Activated T-helper 9 cell treated with anti-CD3 and anti-CD28 coated beads, Interleukin-2, amount 50 U/mL, for 16 hours (primary cell): ENCODE measurements around the gene ZNF486.
"Not testable (repeated sequence)": the region's sequence is repeated elsewhere in the genome, so short reads cannot be mapped to it uniquely, and the experiment has no call there.

Experiments used
- DNase-seq: peaks from one replicate; pipeline ENCODE4 v3.0.0-alpha.2; 2020; ENCODE audit warnings: low read depth

Gene ZNF486

DNA sequence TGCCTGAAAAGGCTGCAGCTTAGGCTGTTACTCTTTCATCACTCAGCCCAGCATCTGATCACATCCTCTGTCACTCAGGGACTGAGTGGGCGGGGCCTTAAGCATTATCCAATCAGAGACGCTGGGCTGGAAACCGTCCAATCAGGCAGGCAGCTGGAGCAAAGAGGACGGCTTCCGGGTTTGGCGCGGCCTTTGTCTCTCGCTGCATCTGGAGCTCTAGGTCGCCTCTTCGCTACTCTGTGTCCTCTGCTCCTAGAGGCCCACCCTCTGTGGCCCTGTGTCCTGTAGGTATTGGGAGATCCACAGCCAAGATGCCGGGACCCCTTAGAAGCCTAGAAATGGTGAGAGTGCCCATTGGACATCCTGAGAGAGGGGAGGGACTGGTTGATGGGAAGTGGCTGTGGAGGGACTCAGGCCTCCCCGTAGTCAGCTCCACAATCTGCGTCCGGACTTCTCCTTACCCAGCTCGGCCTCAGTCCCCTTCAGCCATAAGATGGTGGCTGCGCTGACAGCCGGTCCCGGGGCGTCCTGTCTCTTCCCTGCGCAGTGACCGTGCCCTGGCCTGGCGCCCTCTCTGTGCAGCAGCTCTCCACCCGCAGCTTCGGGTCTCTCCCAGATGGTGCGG, at the start of gene ZNF486:
ZNF486 (plus strand) TSS at position 195 of the 625 bp plus-strand sequence; CDS start at position 312, 117 bp downstream.
- peak; percentile 85 for DNase-seq

DNA sequence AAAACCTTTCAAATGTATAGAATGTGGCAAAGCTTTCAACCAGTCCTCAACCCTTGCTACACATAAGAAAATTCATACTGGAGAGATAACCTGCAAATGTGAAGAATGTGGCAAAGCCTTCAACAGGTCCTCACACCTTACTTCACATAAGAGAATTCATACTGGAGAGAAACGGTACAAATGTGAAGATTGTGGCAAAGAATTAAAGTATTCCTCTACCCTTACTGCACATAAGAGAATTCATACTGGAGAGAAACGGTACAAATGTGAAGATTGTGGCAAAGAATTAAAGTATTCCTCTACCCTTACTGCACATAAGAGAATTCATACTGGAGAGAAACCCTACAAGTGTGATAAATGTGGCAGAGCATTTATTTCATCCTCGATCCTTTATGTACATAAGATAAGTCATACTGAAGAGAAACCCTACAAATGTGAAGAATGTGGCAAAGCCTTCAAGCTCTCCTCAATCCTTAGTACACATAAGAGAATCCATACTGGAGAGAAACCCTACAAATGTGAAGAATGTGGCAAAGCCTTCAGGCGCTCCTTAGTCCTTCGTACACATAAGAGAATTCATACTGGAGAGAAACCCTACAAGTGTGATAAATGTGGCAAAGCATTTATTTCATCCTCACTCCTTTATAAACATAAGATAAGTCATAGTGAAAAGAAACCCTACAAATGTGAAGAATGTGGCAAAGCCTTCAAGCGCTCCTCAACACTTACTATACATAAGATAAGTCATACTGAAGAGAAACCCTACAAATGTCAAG, 48.8 kb upstream of the ZNF486 start:
- not testable (repeated sequence) for DNase-seq

DNA sequence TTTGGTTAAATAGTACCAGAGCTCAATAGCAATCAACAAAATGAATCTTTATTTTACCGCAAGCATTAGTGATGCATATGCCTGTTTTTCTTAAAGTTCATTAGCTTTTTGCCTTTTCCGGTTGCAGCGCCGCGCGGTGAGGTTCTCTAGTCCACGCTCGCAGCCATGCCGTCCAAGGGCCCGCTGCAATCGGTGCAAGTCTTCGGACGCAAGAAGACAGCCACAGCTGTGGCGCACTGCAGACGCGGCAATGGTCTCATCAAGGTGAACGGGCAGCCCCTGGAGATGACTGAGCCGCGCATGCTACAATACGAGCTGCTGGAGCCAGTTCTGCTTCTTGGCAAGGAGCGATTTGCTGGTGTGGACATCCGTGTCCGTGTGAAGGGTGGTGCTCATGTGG, 42.1 kb upstream of the ZNF486 start:
- DNase-seq, result no peak

DNA sequence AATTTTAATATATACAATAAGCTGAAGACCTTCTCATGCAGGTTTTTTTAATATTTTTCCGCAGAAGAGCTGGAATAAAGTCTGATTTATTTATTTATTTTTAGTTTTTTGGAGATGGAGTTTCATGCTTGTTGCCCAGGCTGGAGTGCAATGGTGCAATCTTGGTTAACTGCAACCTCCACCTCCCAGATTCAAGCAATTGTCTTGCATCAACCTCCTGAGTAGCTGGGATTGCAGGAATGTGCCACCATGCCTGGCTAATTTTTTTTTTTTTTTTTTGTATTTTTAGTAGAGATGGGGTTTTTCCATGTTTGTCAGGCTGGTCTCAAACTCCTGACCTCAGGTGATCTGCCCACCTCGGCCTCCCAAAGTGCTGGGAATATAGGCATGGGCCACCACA, 34.1 kb upstream of the ZNF486 start:
- not testable (repeated sequence) for DNase-seq

DNA sequence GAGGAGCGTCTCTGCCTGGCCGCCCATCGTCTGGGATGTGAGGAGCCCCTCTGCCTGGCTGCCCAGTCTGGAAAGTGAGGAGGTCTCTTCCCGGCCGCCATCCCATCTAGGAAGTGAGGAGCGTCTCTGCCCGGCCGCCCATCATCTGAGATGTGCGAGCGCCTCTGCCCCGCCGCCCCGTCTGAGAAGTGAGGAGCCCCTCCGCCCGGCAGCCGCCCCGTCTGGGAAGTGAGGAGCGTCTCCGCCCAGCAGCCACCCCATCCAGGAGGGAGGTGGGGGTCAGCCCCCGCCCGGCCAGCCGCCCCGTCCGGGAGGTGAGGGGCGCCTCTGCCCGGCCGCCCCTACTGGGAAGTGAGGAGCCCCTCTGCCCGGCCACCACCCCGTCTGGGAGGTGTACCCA, 29.3 kb upstream of the ZNF486 start:
- DNase-seq, result not testable (repeated sequence)

DNA sequence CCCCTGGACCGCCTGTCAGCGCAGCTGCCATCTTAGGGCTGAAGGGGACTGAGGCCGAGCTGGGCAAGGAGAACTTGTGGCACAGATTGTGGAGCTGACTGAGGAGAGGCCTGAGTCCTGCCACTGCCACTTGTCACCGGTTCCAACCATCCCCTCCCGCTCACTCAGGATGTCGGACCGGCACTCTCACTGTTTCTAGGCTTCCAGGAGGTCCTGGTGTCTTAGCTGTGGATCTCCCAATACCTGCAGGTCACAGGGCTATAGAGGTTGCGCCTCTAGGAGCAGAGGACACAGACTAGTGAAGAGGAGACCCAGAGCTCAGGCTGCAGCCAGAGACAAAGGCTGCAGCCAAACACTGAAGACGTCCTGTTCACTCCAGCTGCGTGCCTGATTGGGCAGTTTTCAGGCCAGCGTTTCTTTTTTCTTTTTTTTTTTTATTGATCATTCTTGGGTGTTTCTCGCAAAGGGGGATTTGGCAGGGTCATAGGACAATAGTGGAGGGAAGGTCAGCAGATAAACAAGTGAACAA, 15.3 kb upstream of the ZNF486 start:
- no peak for DNase-seq

DNA sequence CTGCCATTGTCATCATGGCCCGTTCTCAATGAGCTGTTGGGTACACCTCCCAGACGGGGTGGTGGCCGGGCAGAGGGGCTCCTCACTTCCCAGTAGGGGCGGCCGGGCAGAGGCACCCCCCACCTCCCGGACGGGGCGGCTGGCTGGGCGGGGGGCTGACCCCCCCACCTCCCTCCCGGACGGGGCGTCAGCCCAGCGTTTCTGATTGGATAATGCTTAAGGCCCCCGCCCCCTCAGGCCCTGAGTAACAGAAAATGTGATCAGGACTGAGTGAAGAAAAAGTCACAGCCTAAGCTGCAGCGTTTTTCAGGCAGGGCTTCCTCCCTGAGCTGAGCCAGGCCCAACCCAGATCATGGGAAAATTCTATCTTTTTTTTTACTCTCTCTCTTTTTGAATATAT, 14.5 kb upstream of the ZNF486 start:
- not testable (repeated sequence) for DNase-seq

DNA sequence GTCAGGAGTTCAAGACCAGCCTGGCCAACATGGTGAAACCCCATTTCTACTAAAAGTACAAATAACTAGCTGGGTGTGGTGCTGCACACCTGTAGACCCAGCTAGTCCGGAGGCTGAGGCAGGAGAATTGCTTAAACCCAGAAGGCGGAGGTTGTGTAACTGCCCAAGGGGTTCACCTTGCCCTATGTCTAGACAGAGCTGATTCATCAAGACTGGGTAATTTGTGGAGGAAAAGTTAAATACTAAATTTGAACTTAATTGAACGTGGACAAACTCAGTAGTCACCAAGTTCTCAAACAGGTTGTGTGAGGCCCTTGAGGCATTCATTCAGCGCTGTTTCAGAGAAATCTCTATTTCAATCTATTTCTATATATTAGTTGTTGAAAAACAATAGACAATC, 13.7 kb upstream of the ZNF486 start:
- no peak for DNase-seq

DNA sequence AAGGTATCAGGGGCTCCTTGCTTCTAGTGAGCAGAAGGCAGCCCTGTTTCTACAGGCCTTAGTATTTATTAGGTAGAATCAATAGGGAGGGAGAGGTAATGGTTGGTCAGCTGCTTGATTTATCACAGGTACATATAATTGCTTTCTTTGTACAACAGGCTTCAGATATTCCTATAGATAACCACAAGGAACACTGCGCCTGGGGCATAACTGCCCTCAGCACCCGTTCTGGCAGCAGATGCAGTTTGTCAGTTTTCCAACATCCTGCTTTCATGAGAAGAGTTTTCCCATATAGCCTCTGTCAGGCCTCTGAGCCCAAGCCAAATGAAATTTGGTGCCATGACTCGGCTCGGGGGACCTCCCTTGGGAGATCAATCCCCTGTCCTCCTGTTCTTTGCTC, 12.4 kb upstream of the ZNF486 start:
- DNase-seq, result no peak

DNA sequence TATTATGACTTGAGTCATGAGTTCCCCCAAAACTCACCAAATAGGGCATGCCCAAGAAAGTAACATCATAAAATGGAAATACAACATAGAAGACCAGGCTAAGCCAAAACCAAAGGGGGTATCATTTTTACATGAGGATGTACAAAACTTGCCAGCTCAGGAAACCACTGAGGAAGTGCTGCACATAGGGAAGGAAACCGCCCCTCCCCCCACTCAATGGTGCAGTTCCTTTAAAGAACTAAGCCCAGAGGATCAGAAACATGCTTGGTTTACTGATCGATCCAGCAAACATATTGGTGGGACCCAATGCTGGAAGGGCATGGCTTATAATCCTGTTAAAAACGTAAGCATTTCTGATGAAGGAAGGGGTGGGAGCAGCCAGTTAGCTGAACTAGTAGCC, 4.2 kb upstream of the ZNF486 start:
- DNase-seq, result no peak

DNA sequence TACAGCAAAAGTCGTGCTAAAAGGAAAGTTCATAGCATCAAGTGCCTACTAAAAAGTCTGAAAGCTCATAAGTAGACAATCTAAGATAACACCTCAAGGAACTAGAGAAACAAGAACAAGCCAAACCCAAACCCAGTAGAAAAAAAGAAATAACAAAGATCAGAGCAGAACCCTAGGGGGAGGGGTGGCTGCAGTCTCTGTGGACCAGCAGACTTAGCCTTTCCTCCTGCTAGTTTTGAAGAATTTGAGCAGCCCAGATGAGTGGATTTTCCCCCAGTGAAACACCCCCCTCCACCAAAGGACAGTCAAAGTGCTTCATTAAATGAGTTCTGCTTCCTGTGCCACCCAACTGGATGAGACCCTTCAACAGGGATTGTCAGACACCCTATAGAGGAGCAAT, 2.6 kb upstream of the ZNF486 start:
- no peak for DNase-seq

DNA sequence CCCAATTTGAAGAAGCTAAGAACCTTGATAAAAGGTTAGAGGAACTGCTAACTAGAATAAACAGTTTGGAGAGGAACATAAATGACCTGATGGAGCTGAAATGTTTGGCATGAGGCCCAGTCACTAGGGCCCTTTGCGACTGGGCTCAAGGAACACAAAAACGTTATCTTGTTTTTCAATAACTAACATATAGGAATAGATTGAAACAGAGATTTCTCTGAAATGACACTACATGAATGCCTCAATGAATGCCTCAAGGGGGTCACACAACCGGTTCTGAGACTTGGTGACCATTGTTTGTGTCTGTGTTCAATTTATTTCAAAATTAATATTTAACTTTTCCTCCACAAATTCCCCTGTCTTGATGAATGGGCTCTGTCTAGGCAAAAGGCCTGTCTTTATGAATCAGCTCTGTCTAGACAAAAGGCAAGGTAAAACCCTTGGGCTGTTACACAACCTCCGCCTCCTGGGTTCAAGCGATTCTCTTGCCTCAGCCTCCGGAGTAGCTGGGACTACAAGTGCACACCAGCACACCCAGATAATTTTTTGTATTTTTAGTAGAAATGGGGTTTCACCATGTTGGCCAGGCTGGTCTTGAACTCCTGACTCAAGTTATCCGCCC, 932 bp upstream of the ZNF486 start:
- no peak for DNase-seq

DNA sequence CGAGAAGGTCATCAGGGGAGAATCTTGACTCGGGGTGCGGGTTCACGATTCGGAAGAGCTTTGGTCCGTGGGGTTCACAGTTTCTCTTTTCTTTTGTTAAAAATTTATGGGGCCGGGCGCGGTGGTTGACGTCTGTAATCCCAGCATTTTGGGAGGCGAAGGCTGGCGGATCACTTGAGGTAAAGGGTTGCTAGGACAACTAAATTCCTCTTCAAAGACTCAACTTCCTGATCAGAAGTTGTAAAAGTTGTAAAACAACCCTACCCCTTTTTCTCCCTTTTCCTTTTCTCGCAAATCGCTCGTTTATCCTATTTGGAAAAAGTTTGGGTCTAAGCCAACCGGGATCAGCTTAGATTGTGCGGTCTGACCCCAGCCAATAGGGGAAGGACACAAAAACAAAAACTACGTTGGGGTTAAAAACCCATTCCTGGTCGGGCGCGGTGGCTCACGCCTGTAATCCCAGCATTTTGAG, 673 bp downstream of the ZNF486 start:
- DNase-seq, result no peak

DNA sequence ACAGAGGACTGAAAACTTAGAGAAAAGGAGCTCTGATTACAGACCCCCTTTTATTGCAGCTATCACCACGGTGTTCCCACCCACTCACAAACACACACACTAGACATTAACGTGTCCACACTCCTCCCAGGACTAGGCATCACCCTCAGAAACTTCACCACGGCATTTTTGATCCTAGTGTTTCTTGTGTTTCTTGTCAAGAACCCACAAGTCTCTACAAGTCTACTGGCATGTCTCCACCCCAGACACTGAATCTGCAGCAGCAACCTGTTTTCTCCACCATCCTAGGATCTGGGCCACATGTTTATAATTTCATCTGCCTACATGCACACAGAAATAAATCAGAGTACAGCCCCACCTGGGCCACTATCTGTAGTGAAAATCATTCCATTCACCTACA, 4.3 kb downstream of the ZNF486 start:
- no peak for DNase-seq

DNA sequence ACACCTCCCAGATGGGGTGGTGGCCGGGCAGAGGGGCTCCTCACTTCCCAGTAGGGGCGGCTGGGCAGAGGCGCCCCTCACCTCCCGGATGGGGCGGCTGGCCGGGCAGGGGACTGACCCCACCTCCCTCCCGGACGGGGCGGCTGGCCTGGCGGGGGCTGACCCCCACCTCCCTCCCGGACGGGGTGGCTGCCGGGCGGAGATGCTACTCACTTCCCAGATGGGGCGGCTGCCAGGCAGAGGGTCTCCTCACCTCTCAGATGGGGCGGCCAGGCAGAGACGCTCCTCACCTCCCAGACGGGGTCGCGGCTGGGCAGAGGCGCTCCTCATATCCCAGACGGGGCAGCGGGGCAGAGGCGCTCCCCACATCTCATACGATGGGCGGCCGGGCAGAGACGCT, 8.8 kb downstream of the ZNF486 start:
- not testable (repeated sequence) for DNase-seq

DNA sequence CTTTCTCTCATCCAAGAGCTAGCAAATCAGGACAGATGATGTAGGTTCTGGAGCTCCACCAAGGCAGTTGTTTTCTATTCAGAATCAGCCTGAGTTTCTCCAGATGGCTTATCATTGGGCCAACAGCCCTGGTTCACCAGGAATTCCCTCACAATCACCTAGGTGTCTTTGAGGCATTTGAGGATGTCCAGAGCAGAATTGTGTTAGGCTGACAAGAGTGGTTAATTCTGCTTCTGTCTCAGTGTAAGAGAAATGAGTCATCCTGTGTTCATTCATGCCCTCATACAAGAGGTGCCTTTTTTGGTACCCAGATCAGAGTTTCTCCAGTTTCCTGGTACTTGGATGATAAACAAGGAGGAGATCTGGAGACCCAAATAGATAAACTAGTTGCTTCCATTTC, 12.9 kb downstream of the ZNF486 start:
- not testable (repeated sequence) for DNase-seq

DNA sequence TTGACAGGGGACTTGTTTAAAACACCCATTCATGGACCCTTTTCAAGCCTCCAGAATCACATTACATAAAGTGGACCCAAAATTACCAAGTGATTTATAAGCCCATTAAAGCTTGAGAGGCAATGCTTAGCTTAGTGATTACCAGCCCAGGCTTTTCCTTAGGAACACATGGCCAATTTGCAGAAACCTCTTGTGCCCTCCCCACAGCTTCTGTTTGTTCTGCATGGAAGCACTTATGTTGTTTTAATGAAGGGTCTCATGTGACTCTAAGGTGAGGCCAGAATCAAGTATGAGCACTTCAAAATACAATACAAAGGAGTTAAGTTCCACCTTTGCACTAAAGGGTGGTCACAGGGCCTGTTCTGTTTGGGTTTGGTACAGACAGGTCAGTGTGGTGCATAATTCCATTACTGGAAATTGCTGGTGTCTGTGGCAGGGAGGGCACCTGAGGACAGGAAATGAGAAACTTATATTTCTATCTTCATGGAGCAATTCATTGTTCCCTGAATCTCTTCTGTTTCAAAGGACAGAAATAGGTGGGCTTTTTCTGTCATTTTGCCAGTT, 15.3 kb downstream of the ZNF486 start:
- no peak for DNase-seq

DNA sequence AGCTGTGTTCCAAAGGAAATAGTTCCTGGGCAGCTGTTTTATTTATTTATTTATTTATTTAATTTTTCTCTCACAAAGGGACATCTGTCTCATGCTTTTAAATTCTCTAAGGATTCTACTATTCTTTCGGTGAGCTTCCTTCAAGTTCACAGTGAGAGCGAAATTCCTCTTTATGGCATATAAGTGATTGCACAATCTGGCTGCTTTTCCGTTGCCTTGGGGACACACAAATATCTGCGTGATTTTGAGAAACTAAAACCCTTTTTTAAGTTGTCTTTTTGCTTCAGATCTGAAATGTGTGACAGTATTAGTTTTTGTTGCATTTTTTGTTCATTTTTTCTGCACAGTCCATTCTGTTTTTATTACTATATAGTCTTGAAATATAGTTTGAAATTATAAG, 19.2 kb downstream of the ZNF486 start:
- no peak for DNase-seq

DNA sequence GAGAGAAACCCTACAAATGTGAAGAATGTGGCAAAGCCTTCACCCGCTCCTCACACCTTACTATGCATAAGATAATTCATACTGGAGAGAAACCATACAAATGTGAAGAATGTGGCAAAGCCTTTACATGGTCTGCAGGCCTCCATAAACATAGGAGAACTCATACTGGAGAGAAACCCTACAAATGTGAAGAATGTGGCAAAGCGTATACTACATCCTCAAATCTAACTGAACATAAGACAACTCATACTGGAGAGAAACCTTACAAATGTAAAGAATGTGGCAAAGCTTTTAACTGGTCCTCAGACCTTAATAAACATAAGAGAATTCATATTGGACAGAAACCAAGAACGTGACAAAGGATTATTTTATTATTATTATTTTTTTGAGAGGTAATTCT, 30.7 kb downstream of the ZNF486 start:
- DNase-seq, result no peak

DNA sequence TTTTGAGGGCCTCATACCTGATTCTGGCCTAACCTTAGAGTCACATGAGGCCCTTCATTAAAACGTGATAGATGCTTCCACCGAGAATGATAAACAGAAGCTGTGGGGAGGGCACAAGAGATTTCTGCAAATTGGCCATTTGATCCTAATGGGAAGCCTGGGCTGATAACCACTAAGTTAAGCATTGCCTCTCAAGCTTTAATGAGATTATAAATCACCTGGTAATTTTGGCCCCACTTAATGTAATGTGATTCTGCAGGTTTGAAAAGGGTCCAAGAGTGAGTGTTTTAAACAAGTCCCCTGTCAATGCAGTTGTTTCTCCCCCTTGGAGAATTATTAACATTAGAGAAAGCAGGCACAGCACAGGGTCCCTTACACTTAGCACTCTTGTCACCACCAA, 42.0 kb downstream of the ZNF486 start:
- DNase-seq, result no peak

DNA sequence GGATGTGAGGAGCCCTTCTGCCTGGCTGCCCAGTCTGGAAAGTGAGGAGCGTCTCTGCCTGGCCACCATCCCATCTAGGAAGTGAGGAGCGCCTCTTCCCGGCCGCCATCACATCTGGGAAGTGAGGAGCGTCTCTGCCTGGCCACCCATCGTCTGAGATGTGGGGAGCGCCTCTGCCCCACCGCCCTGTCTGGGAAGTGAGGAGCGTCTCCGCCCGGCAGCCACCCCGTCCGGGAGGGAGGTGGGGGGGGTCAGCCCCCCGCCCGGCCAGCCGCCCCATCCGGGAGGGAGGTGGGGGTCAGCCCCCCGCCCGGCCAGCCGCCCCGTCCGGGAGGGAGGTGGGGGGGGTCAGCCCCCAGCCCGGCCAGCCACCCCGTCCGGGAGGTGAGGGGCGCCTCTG, 47.4 kb downstream of the ZNF486 start:
- not testable (repeated sequence) for DNase-seq

DNA sequence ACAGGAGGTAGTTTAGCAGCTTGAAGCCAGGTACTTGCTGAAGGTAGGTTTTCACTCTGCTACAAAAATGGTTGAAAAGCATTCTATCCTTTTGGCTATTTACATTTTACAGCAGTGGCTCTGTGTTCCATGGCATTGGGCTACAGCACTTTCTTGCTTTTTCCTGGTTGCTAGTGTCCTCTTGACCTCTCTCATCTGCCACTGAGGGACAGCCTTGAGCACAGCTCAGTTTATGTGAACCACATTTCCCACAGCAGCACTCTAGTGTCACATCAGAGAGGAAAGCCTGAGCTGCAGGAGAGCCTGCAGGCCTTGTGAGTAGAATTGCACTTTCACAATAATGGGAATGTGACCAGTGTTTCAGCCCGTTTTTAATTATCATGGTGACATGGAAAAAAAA, 54.6 kb downstream of the ZNF486 start:
- not testable (repeated sequence) for DNase-seq

DNA sequence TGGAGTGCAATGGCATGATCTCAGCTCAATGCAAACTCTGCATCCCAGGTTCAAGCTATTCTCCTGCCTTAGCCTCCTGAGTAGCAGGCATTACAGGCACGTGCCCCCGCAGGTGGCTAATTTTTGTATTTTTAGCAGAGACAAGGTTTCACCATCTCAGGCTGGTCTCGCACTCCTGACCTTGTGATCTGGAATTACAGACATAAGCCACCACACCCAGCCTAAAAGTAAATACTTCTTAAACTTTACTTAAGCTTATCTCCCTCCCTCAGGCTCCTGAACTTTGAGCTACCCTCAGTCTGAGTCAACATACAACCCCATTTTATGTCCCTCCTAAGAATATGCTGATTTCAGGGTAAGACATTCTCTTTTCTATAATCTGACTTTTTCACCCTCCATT, 66.1 kb downstream of the ZNF486 start:
- DNase-seq, result no peak
